HG02970 (cell line): ENCODE data around the gene CTU2.

ENCODE experiments used
- ATAC-seq: cut with Tn5 transposase; IDR thresholded peaks from one replicate; pipeline ENCODE4 v1.9.1; 2021; ENCODE audit warnings: mild to moderate bottlenecking, moderate library complexity, moderate number of reproducible peaks; ENCODE audit not compliant: unreplicated experiment, low FRiP score

CTU2 gene

GRCh38 chr16:88713054-88713453 lies 6.8 kb downstream of the CTU2 start:
- no peak for ATAC-seq

- no peak for ATAC-seq
Observed at GRCh38 chr16:88713568-88714419, 7.5 kb downstream of the CTU2 start.

GRCh38 chr16:88714420-88715302 lies 8.4 kb downstream of the CTU2 start:
- ATAC-seq: no peak

GRCh38 chr16:88715312-88716190 lies 9.2 kb downstream of the CTU2 start:
- no peak for ATAC-seq

GRCh38 chr16:88716201-88716600 lies 9.9 kb downstream of the CTU2 start:
- ATAC-seq: no peak

- no peak for ATAC-seq
Observed at GRCh38 chr16:88716601-88717001, 10.3 kb downstream of the CTU2 start.

- ATAC-seq: no peak
Observed at GRCh38 chr16:88718178-88718577, 11.9 kb downstream of the CTU2 start.

GRCh38 chr16:88719267-88719932 lies 13.1 kb downstream of the CTU2 start:
- no peak for ATAC-seq

GRCh38 chr16:88719933-88720296 lies 13.6 kb downstream of the CTU2 start:
- no peak for ATAC-seq

- ATAC-seq: no peak
Observed at GRCh38 chr16:88720396-88720970, 14.2 kb downstream of the CTU2 start.

GRCh38 chr16:88721236-88721635 lies 14.9 kb downstream of the CTU2 start:
- no peak for ATAC-seq

GRCh38 chr16:88721815-88722755 lies 15.8 kb downstream of the CTU2 start:
- no peak for ATAC-seq

GRCh38 chr16:88722784-88723506 lies 16.6 kb downstream of the CTU2 start:
- ATAC-seq: no peak

- ATAC-seq: no peak
Observed at GRCh38 chr16:88723507-88723887, 17.2 kb downstream of the CTU2 start.

- ATAC-seq: no peak
Observed at GRCh38 chr16:88723911-88724310, 17.6 kb downstream of the CTU2 start.

GRCh38 chr16:88724855-88725555 lies 18.7 kb downstream of the CTU2 start:
- ATAC-seq: no peak

GRCh38 chr16:88725609-88726407 lies 19.5 kb downstream of the CTU2 start:
- no peak for ATAC-seq
